ENCODE results near the gene WDR36. TPM values are rescaled to one million over a fixed set of nuclear protein-coding genes. Genes with fewer than 3 reads are reported as not detected.

Gene WDR36
- total and polyA plus RNA-seq, 4 donors: 7.8 to 34.3 (median 15.5) TPM

- Histone ChIP-seq H3K9me3 (ENCODE audit: control insufficient read depth in 4 of 4, insufficient read depth in 3 of 4, low read length in 3 of 4) (no peaks in the 10 kb centered on the region), H3K36me3 (ENCODE audit: control insufficient read depth in 4 of 4, insufficient read depth in 4 of 4, low read length in 4 of 4) (peaks cover 10 to 43% (median 33%) of the 10 kb centered on the region in 4 donors), H3K27me3 (ENCODE audit: control insufficient read depth in 3 of 3, insufficient read depth in 3 of 3, low read length in 2 of 3) (no peaks in the 10 kb centered on the region), H3K27ac (ENCODE audit: low read depth in 1 of 2, low read length in 1 of 2) (no peak overlapping the region), H3K4me3 (no peak overlapping the region), H3K4me1 (ENCODE audit: control insufficient read depth in 5 of 5, insufficient read depth in 5 of 5, low read length in 5 of 5) (no peaks in the 10 kb centered on the region), H3K9ac (ENCODE audit: insufficient read depth in 1 of 2, low read length in 2 of 2) (no peak overlapping the region)
- no peak for TF ChIP-seq CTCF (IDR thresholded peaks at IDR 0.05; ENCODE audit: control extremely low read depth, extremely low read depth)
- DNase-seq (no peak), ATAC-seq (ENCODE audit: insufficient read depth, low FRiP score) (no peak)
Observed at GRCh38 chr5:111121926-111122325, 29.8 kb downstream of the WDR36 start.

GRCh38 chr5:111122398-111122797 lies 30.2 kb downstream of the WDR36 start:
- no peaks in the 10 kb centered on the region for H3K4me1 ChIP-seq (ENCODE audit: control insufficient read depth in 5 of 5, insufficient read depth in 5 of 5, low read length in 5 of 5)

GRCh38 chr5:111124793-111125192 lies 32.6 kb downstream of the WDR36 start:
- Histone ChIP-seq H3K9ac (ENCODE audit: insufficient read depth in 1 of 2, low read length in 2 of 2) (no peak overlapping the region), H3K4me1 (ENCODE audit: control insufficient read depth in 5 of 5, insufficient read depth in 5 of 5, low read length in 5 of 5) (no peaks in the 10 kb centered on the region), H3K27ac (ENCODE audit: low read depth in 1 of 2, low read length in 1 of 2) (no peak overlapping the region), H3K36me3 (ENCODE audit: control insufficient read depth in 4 of 4, insufficient read depth in 4 of 4, low read length in 4 of 4) (peaks cover 10 to 31% (median 21%) of the 10 kb centered on the region in 4 donors), H3K9me3 (ENCODE audit: control insufficient read depth in 4 of 4, insufficient read depth in 3 of 4, low read length in 3 of 4) (no peaks in the 10 kb centered on the region), H3K4me3 (no peak overlapping the region), H3K27me3 (ENCODE audit: control insufficient read depth in 3 of 3, insufficient read depth in 3 of 3, low read length in 2 of 3) (no peaks in the 10 kb centered on the region)
- DNase-seq (no peak), ATAC-seq (ENCODE audit: insufficient read depth, low FRiP score) (no peak)
- WGBS, 2 donors: 88 to 98% methylated on average over 1 of the region's 1 CpG
- no peak for TF ChIP-seq CTCF (IDR thresholded peaks at IDR 0.05; ENCODE audit: control extremely low read depth, extremely low read depth)

More at GRCh38 chr5:111122398-111122797, 30.2 kb downstream of the WDR36 start:
- H3K27ac ChIP-seq (ENCODE audit: low read depth in 1 of 2, low read length in 1 of 2): no peak overlapping the region
- H3K36me3 ChIP-seq (ENCODE audit: control insufficient read depth in 4 of 4, insufficient read depth in 4 of 4, low read length in 4 of 4): peaks cover 8 to 40% (median 32%) of the 10 kb centered on the region in 4 donors
- H3K27me3 ChIP-seq (ENCODE audit: control insufficient read depth in 3 of 3, insufficient read depth in 3 of 3, low read length in 2 of 3): no peaks in the 10 kb centered on the region
- no peak for TF ChIP-seq CTCF (IDR thresholded peaks at IDR 0.05; ENCODE audit: control extremely low read depth, extremely low read depth)
- ATAC-seq (ENCODE audit: insufficient read depth, low FRiP score) (no peak), DNase-seq (no peak)
- H3K4me3 ChIP-seq: no peak overlapping the region
- H3K9me3 ChIP-seq (ENCODE audit: control insufficient read depth in 4 of 4, insufficient read depth in 3 of 4, low read length in 3 of 4): no peaks in the 10 kb centered on the region
- 49 to 98% methylated on average over 2 of the region's 2 CpGs for WGBS, 2 donors
- H3K9ac ChIP-seq (ENCODE audit: insufficient read depth in 1 of 2, low read length in 2 of 2): no peak overlapping the region

- Histone ChIP-seq H3K4me3 (no peak overlapping the region), H3K9ac (ENCODE audit: insufficient read depth in 1 of 2, low read length in 2 of 2) (no peak overlapping the region), H3K4me1 (ENCODE audit: control insufficient read depth in 5 of 5, insufficient read depth in 5 of 5, low read length in 5 of 5) (no peaks in the 10 kb centered on the region), H3K27ac (ENCODE audit: low read depth in 1 of 2, low read length in 1 of 2) (no peak overlapping the region), H3K27me3 (ENCODE audit: control insufficient read depth in 3 of 3, insufficient read depth in 3 of 3, low read length in 2 of 3) (no peaks in the 10 kb centered on the region), H3K9me3 (ENCODE audit: control insufficient read depth in 4 of 4, insufficient read depth in 3 of 4, low read length in 3 of 4) (no peaks in the 10 kb centered on the region), H3K36me3 (ENCODE audit: control insufficient read depth in 4 of 4, insufficient read depth in 4 of 4, low read length in 4 of 4) (peaks cover 9 to 18% (median 12%) of the 10 kb centered on the region in 4 donors)
- DNase-seq: no peak
- 95 to 98% methylated on average over 3 of the region's 3 CpGs for WGBS, 2 donors
- no peak for TF ChIP-seq CTCF (IDR thresholded peaks at IDR 0.05; ENCODE audit: control extremely low read depth, extremely low read depth)
- ATAC-seq (ENCODE audit: insufficient read depth, low FRiP score): no peak
Observed at GRCh38 chr5:111126896-111127295, 34.7 kb downstream of the WDR36 start.

Measured in lung (tissue), 12 donors.